Karpas-422 (cell line): ENCODE data around the gene CAV2. TPM values are rescaled to one million over a fixed set of nuclear protein-coding genes. Genes with fewer than 3 reads are reported as not detected.

Experiments used
- DNase-seq: peaks from one replicate; pipeline ENCODE4 v3.0.0-alpha.2; 2015
- H2AFZ ChIP-seq: fragments of 200-600 bp; sonication (generic); 2 replicates; pipeline ENCODE4 v1.6.1; 2014; ENCODE audit warnings: antibody characterized with exemption, low read length, mixed read lengths
- H3K27ac ChIP-seq: fragments of 200-600 bp; sonication (generic); 2 replicates; pipeline ENCODE4 v1.5.1; 2014; ENCODE audit warnings: mild to moderate bottlenecking, low read length, moderate library complexity
- H3K27me3 ChIP-seq: fragments of 200-600 bp; sonication (generic); 2 replicates; pipeline ENCODE4 v1.6.1; 2014; ENCODE audit warnings: low read length, mixed read lengths
- H3K36me3 ChIP-seq: fragments of 200-600 bp; sonication (generic); 2 replicates; pipeline ENCODE4 v1.6.1; 2014; ENCODE audit warnings: low read length, mixed read lengths; ENCODE audit not compliant: insufficient read depth
- H3K4me1 ChIP-seq: fragments of 200-600 bp; sonication (generic); 2 replicates; pipeline ENCODE4 v1.6.1; 2014; ENCODE audit warnings: mild to moderate bottlenecking, low read length, mixed read lengths
- H3K4me2 ChIP-seq: fragments of 200-600 bp; sonication (generic); 2 replicates; pipeline ENCODE4 v1.6.1; 2014; ENCODE audit warnings: low read length, low read depth, mild to moderate bottlenecking; ENCODE audit not compliant: poor library complexity, severe bottlenecking
- H3K4me3 ChIP-seq: fragments of 200-600 bp; sonication (generic); 2 replicates; pipeline ENCODE4 v1.5.1; 2014; ENCODE audit warnings: mild to moderate bottlenecking, antibody characterized with exemption, low read length, mixed read lengths
- H3K79me2 ChIP-seq: fragments of 200-600 bp; sonication (generic); 2 replicates; pipeline ENCODE4 v1.6.1; 2014; ENCODE audit warnings: mild to moderate bottlenecking, low read length, mixed read lengths
- H3K9ac ChIP-seq: fragments of 200-600 bp; sonication (generic); 2 replicates; pipeline ENCODE4 v1.6.0; 2014; ENCODE audit warnings: low read length
- H3K9me2 ChIP-seq: fragments of 200-600 bp; sonication (generic), shearing (Covaris generic); replicated peaks from 2 replicates; pipeline ENCODE4 v1.6.0; 2014; ENCODE audit warnings: mild to moderate bottlenecking, low read length, moderate library complexity; ENCODE audit not compliant: insufficient read depth
- H3K9me3 ChIP-seq: fragments of 300-700, 200-600 bp; sonication (generic); 2 replicates; pipeline ENCODE4 v1.6.1; 2014; ENCODE audit warnings: low read length, mixed read lengths
- H4K20me1 ChIP-seq: fragments of 200-600 bp; sonication (generic); 2 replicates; pipeline ENCODE4 v1.6.1; 2014; ENCODE audit warnings: mild to moderate bottlenecking, antibody characterized with exemption, low read length, low read depth; ENCODE audit not compliant: insufficient read depth
- total RNA-seq: library from RNA; depleted of rRNA; stranded (reverse); fragments of >200 nt; shearing (Covaris generic); gene quantifications from 2 replicates; pipeline ENCODE4 v1.2.3, GENCODE V29; 2014; ENCODE audit warnings: low replicate concordance

Gene CAV2
- total RNA-seq, 1 experiment from 2014 or later = 1.2 TPM

- H3K9me2 ChIP-seq = no peaks in the 10 kb centered on the region
- no peaks in the 10 kb centered on the region for H3K36me3 ChIP-seq
- no peaks in the 10 kb centered on the region for H3K79me2 ChIP-seq
- H3K27ac ChIP-seq = no peak overlapping the region
- H4K20me1 ChIP-seq = no peaks in the 10 kb centered on the region
- H3K27me3 ChIP-seq = no peaks in the 10 kb centered on the region
- H3K9me3 ChIP-seq = no peaks in the 10 kb centered on the region
- H2AFZ ChIP-seq = no peak overlapping the region
- no peak overlapping the region for H3K4me3 ChIP-seq
- no peak overlapping the region for H3K4me2 ChIP-seq
- no peaks in the 10 kb centered on the region for H3K4me1 ChIP-seq
- DNase-seq = no peak
- no peak overlapping the region for H3K9ac ChIP-seq
Measured at GRCh38 chr7:116500078-116500853, 728 bp downstream of the CAV2 start.

- no peaks in the 10 kb centered on the region for H4K20me1 ChIP-seq
- no peaks in the 10 kb centered on the region for H3K36me3 ChIP-seq
- no peaks in the 10 kb centered on the region for H3K9me2 ChIP-seq
- H3K4me3 ChIP-seq = no peak overlapping the region
- H2AFZ ChIP-seq = no peak overlapping the region
- no peaks in the 10 kb centered on the region for H3K27me3 ChIP-seq
- no peaks in the 10 kb centered on the region for H3K4me1 ChIP-seq
- H3K9me3 ChIP-seq = no peaks in the 10 kb centered on the region
- H3K9ac ChIP-seq = no peak overlapping the region
- no peak overlapping the region for H3K4me2 ChIP-seq
- H3K79me2 ChIP-seq = no peaks in the 10 kb centered on the region
- H3K27ac ChIP-seq = no peak overlapping the region
- DNase-seq = no peak
Measured at GRCh38 chr7:116501425-116502167, 2.1 kb downstream of the CAV2 start.

DNA sequence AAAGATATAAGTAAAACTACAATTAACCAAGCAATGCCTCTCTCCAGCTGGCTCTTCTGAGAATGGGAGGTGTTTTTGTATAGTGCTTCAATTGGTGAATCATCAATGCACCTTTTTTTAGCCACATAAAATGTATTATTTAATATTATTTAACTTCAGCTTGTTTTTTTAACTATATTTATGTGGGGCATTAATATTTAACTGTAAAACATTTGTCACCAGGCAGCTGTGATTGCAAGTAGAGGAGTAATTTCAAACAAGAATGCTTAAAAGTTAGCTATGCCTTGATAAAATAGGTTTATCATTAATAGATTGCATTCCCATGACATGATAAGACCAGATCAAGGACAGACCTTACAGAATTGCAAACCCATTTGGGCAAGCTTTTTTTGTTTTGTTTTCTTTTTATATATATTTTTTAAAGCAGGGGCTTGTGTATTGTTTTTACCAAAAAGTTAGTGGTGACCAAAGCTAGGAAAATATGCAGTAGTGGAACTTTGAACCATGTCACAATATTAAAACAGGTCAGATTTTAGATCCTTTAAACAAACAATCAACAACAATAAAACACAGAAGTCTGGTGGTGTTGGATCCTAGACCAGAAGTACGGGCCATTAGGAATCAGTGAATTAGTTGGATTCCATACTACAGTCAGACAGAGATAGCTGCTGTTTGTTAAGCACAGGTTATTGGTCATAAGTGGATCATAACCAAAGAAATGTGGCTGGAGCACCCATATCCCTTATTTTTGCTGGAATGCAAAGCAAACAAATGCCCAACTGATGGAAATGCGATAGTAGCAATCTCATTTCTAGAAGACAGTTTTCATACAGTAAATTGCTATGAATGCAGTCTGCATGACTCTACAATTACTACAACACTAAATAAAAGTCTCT lies 2.9 kb downstream of the CAV2 start:
- no peak overlapping the region for H3K9ac ChIP-seq
- no peak for DNase-seq
- no peaks in the 10 kb centered on the region for H4K20me1 ChIP-seq
- H3K9me3 ChIP-seq = no peaks in the 10 kb centered on the region
- no peak overlapping the region for H3K4me3 ChIP-seq
- no peak overlapping the region for H3K27ac ChIP-seq
- no peaks in the 10 kb centered on the region for H3K4me1 ChIP-seq
- H3K9me2 ChIP-seq = no peaks in the 10 kb centered on the region
- no peak overlapping the region for H2AFZ ChIP-seq
- no peaks in the 10 kb centered on the region for H3K36me3 ChIP-seq
- no peaks in the 10 kb centered on the region for H3K27me3 ChIP-seq
- no peaks in the 10 kb centered on the region for H3K79me2 ChIP-seq
- no peak overlapping the region for H3K4me2 ChIP-seq

DNA sequence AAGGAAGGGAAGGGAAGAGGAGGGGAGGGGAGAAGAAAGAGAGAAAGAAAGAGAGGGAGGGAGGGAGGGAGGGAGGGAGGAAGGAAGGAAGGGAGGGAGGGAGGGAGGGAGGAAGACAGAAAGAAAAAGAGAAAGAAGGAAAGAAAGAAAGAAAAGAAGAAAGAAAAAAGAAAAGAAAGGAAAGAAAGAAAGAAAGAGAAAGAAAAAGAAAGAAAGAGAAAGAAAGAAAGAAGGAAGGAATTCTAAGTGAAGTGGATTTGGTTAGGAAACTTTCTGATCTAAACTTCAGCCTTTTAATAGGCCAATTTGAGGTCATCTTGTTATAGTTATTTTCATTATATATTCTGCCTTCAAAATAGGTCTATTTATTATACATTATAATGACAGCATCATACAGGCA lies 4.3 kb downstream of the CAV2 start:
- Histone ChIP-seq H3K27ac (no peak overlapping the region), H3K27me3 (no peaks in the 10 kb centered on the region), H2AFZ (no peak overlapping the region), H3K4me3 (no peak overlapping the region), H3K9me2 (no peaks in the 10 kb centered on the region), H4K20me1 (no peaks in the 10 kb centered on the region), H3K9me3 (no peaks in the 10 kb centered on the region), H3K36me3 (no peaks in the 10 kb centered on the region), H3K9ac (no peak overlapping the region), H3K4me2 (no peak overlapping the region), H3K79me2 (no peaks in the 10 kb centered on the region), H3K4me1 (no peaks in the 10 kb centered on the region)
- DNase-seq = no peak

DNA sequence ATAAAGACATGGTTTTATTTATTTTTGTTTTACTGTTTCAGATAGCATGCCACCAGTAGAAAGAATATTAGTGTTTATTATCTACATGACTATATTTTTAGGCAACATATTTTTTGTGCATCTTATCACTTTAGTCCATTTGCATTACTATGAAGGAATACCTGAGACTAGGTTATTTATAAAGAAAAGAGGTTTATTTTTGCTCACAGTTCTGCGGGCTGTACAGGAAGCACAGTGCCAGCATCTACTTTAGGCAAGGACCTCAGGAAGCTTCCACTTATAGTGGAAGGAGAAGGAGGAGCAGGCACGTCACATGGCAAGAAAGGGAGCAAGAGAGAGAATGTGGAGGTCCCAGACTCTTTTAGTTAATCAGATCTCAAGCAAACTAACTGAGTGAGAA lies 5.7 kb downstream of the CAV2 start:
- H3K36me3 ChIP-seq = no peaks in the 10 kb centered on the region
- H4K20me1 ChIP-seq = no peaks in the 10 kb centered on the region
- no peak overlapping the region for H3K27ac ChIP-seq
- H3K4me3 ChIP-seq = no peak overlapping the region
- no peaks in the 10 kb centered on the region for H3K79me2 ChIP-seq
- no peak for DNase-seq
- H3K27me3 ChIP-seq = no peaks in the 10 kb centered on the region
- no peaks in the 10 kb centered on the region for H3K9me2 ChIP-seq
- no peak overlapping the region for H3K4me2 ChIP-seq
- H3K4me1 ChIP-seq = no peaks in the 10 kb centered on the region
- H3K9me3 ChIP-seq = no peaks in the 10 kb centered on the region
- no peak overlapping the region for H2AFZ ChIP-seq
- no peak overlapping the region for H3K9ac ChIP-seq

GRCh38 chr7:116505823-116506222 lies 6.3 kb downstream of the CAV2 start:
- Histone ChIP-seq H3K4me3 (no peak overlapping the region), H3K27ac (no peak overlapping the region), H3K4me2 (no peak overlapping the region), H2AFZ (no peak overlapping the region), H3K9me2 (no peaks in the 10 kb centered on the region), H3K4me1 (no peaks in the 10 kb centered on the region), H3K36me3 (no peaks in the 10 kb centered on the region), H4K20me1 (no peaks in the 10 kb centered on the region), H3K79me2 (no peaks in the 10 kb centered on the region), H3K9ac (no peak overlapping the region), H3K9me3 (no peaks in the 10 kb centered on the region), H3K27me3 (no peaks in the 10 kb centered on the region)
- no peak for DNase-seq

- Histone ChIP-seq H3K36me3 (no peaks in the 10 kb centered on the region), H3K79me2 (no peaks in the 10 kb centered on the region), H3K9me3 (no peaks in the 10 kb centered on the region), H3K4me2 (no peak overlapping the region), H4K20me1 (no peaks in the 10 kb centered on the region), H3K4me3 (no peak overlapping the region), H3K27me3 (no peaks in the 10 kb centered on the region), H3K4me1 (peaks cover 17% of the 10 kb centered on the region), H3K9me2 (no peaks in the 10 kb centered on the region), H3K9ac (no peak overlapping the region), H3K27ac (no peak overlapping the region), H2AFZ (no peak overlapping the region)
- DNase-seq = no peak
Measured at GRCh38 chr7:116509982-116510579, 10.5 kb downstream of the CAV2 start.
